Mucosa of rectum (tissue), 2 donors: Measurements from ENCODE around the gene GMEB1.
"Not testable (repeated sequence)": the region's sequence is repeated elsewhere in the genome, so short reads cannot be mapped to it uniquely, and the experiment has no call there.

ENCODE experiments used
- H3K27ac ChIP-seq, 2 donors: one replicate each; pipeline ENCODE4 v1.7.0; 2013; ENCODE audit warnings: inconsistent platforms in 2 of 2, low read depth in 2 of 2, low read length in 2 of 2
- H3K27me3 ChIP-seq, 2 donors: one replicate each; pipeline ENCODE4 v1.7.0; 2013; ENCODE audit warnings: low read length in 2 of 2; ENCODE audit not compliant: control insufficient read depth in 2 of 2, insufficient read depth in 2 of 2
- H3K36me3 ChIP-seq, 2 donors: one replicate each; pipeline ENCODE4 v1.7.0; 2013; ENCODE audit warnings: low read length in 2 of 2; ENCODE audit not compliant: control insufficient read depth in 2 of 2, insufficient read depth in 2 of 2
- H3K4me1 ChIP-seq, 2 donors: one replicate each; pipeline ENCODE4 v1.7.0; 2013; ENCODE audit warnings: low read length in 2 of 2, mild to moderate bottlenecking in 1 of 2; ENCODE audit not compliant: control insufficient read depth in 2 of 2, insufficient read depth in 2 of 2
- H3K4me3 ChIP-seq, 2 donors: one replicate each; pipeline ENCODE4 v1.7.0; 2013; ENCODE audit warnings: low read length in 2 of 2
- H3K9ac ChIP-seq, 2 donors: one replicate each; pipeline ENCODE4 v1.7.0; 2013; ENCODE audit warnings: low read length in 2 of 2, low read depth in 1 of 2, mild to moderate bottlenecking in 1 of 2
- H3K9me3 ChIP-seq, 2 donors: one replicate each; pipeline ENCODE4 v1.7.0; 2013; ENCODE audit warnings: low read length in 2 of 2; ENCODE audit not compliant: control insufficient read depth in 2 of 2
- donor health status: healthy.
- donor health status: Normal muscosa, but diverticular disease.

Gene GMEB1

GRCh38 chr1:28671254-28671780 lies 2.7 kb downstream of the GMEB1 start:
- Histone ChIP-seq H3K36me3 (no peaks in the 10 kb centered on the region), H3K9ac (no peak overlapping the region), H3K4me3 (no peak overlapping the region), H3K27me3 (no peaks in the 10 kb centered on the region), H3K4me1 (peaks cover 9 to 11% of the 10 kb centered on the region in 2 donors), H3K9me3 (no peaks in the 10 kb centered on the region), H3K27ac (no peak overlapping the region)

- not testable (repeated sequence) for H3K9ac ChIP-seq, H3K4me3 ChIP-seq, H3K4me1 ChIP-seq, H3K36me3 ChIP-seq, H3K27ac ChIP-seq, H3K27me3 ChIP-seq, H3K9me3 ChIP-seq
These were observed 4.4 kb downstream of the GMEB1 start for GRCh38 chr1:28672971-28673370.

- H3K9ac ChIP-seq = no peak overlapping the region
- no peak overlapping the region for H3K4me3 ChIP-seq
- no peaks in the 10 kb centered on the region for H3K4me1 ChIP-seq
- no peaks in the 10 kb centered on the region for H3K36me3 ChIP-seq
- no peaks in the 10 kb centered on the region for H3K27me3 ChIP-seq
- H3K27ac ChIP-seq = no peak overlapping the region
- no peaks in the 10 kb centered on the region for H3K9me3 ChIP-seq
These were observed 7.3 kb downstream of the GMEB1 start for GRCh38 chr1:28675924-28676257.

GRCh38 chr1:28680151-28680550 lies 11.6 kb downstream of the GMEB1 start:
- Histone ChIP-seq H3K9me3 (no peaks in the 10 kb centered on the region), H3K27ac (no peak overlapping the region), H3K36me3 (peaks cover 0 to 14% of the 10 kb centered on the region in 2 donors), H3K9ac (no peak overlapping the region), H3K4me3 (no peak overlapping the region), H3K4me1 (no peaks in the 10 kb centered on the region), H3K27me3 (no peaks in the 10 kb centered on the region)

- Histone ChIP-seq H3K9ac (no peak overlapping the region), H3K27me3 (no peaks in the 10 kb centered on the region), H3K9me3 (no peaks in the 10 kb centered on the region), H3K4me1 (no peaks in the 10 kb centered on the region), H3K36me3 (peaks cover 3 to 19% of the 10 kb centered on the region in 2 donors), H3K4me3 (no peak overlapping the region), H3K27ac (no peak overlapping the region)
These were observed 14.3 kb downstream of the GMEB1 start for GRCh38 chr1:28682840-28683239.

- H3K27ac ChIP-seq = no peak overlapping the region
- no peak overlapping the region for H3K4me3 ChIP-seq
- no peak overlapping the region for H3K9ac ChIP-seq
- no peaks in the 10 kb centered on the region for H3K27me3 ChIP-seq
- no peaks in the 10 kb centered on the region for H3K4me1 ChIP-seq
- H3K36me3 ChIP-seq = peaks cover 6 to 19% of the 10 kb centered on the region in 2 donors
- H3K9me3 ChIP-seq = no peaks in the 10 kb centered on the region
These were observed 16.4 kb downstream of the GMEB1 start for GRCh38 chr1:28684937-28685336.

GRCh38 chr1:28691627-28692026 lies 23.0 kb downstream of the GMEB1 start:
- not testable (repeated sequence) for H3K9me3 ChIP-seq, H3K4me3 ChIP-seq, H3K9ac ChIP-seq, H3K27me3 ChIP-seq, H3K27ac ChIP-seq, H3K4me1 ChIP-seq
- H3K36me3 ChIP-seq = peaks cover 17 to 18% of the 10 kb centered on the region in 2 donors

- Histone ChIP-seq H3K27ac (no peak overlapping the region), H3K36me3 (peaks cover 17 to 30% of the 10 kb centered on the region in 2 donors), H3K4me1 (no peaks in the 10 kb centered on the region), H3K9me3 (no peaks in the 10 kb centered on the region), H3K4me3 (no peak overlapping the region), H3K27me3 (no peaks in the 10 kb centered on the region), H3K9ac (no peak overlapping the region)
These were observed 35.0 kb downstream of the GMEB1 start for GRCh38 chr1:28703629-28704028.

GRCh38 chr1:28716336-28716735 lies 47.8 kb downstream of the GMEB1 start:
- no peaks in the 10 kb centered on the region for H3K4me1 ChIP-seq
- H3K9ac ChIP-seq = no peak overlapping the region
- no peaks in the 10 kb centered on the region for H3K27me3 ChIP-seq
- H3K36me3 ChIP-seq = peaks cover 23 to 29% of the 10 kb centered on the region in 2 donors
- H3K4me3 ChIP-seq = no peak overlapping the region
- no peak overlapping the region for H3K27ac ChIP-seq
- no peaks in the 10 kb centered on the region for H3K9me3 ChIP-seq

- no peak overlapping the region for H3K27ac ChIP-seq
- no peak overlapping the region for H3K4me3 ChIP-seq
- peaks cover 14 to 17% of the 10 kb centered on the region in 2 donors for H3K36me3 ChIP-seq
These were observed 49.6 kb downstream of the GMEB1 start for GRCh38 chr1:28718166-28718565.

More at GRCh38 chr1:28718166-28718565, 49.6 kb downstream of the GMEB1 start:
- Histone ChIP-seq H3K4me1 (no peaks in the 10 kb centered on the region), H3K27me3 (no peaks in the 10 kb centered on the region), H3K9me3 (no peaks in the 10 kb centered on the region), H3K9ac (no peak overlapping the region)
